CD4-positive, alpha-beta T cell (primary cell): ENCODE measurements around the gene COL5A1. TPM values are rescaled to one million over a fixed set of nuclear protein-coding genes. Genes with fewer than 3 reads are reported as not detected.

Source experiments
- ATAC-seq: fragments of 200-7000 bp; cut with Tn5 transposase; one replicate; pipeline ENCODE4 v1.10.0; 2022; ENCODE audit warnings: mild to moderate bottlenecking; ENCODE audit not compliant: poor library complexity
- CTCF ChIA-PET: fragments of 350-600 bp; sonication (Branson Sonifier 250); formaldehyde crosslinking; loops from one replicate; lab custom pipeline; 2021; ENCODE audit warnings: antibody characterized with exemption, inconsistent platforms; lab: Charles Lee
- POLR2A ChIA-PET: fragments of 350-600 bp; sonication (Branson Sonifier 250); formaldehyde crosslinking; loops from one replicate; lab custom pipeline; 2021; ENCODE audit warnings: antibody characterized with exemption, inconsistent platforms; lab: Charles Lee
- DNase-seq, 14 experiments: peaks; one replicate each; pipeline ENCODE4 v3.0.0-alpha.2; 2013 to 2020; ENCODE audit warnings: mixed read lengths in 2 of 14
- H3K27ac ChIP-seq, 2 donors: one replicate each; pipeline versions ENCODE4 v1.5.1 to v1.7.0; 2013; ENCODE audit warnings: low read length in 2 of 2, low read depth in 1 of 2, mild to moderate bottlenecking in 1 of 2
- H3K27me3 ChIP-seq, 2 experiments: 1 replicate in 1 of 2; 2 replicates in 1 of 2; pipeline versions ENCODE4 v1.6.1 to v1.7.0; 2013; ENCODE audit warnings: low read length in 2 of 2, control low read depth in 1 of 2, mild to moderate bottlenecking in 1 of 2, moderate library complexity in 1 of 2; ENCODE audit not compliant: insufficient read depth in 2 of 2, control insufficient read depth in 1 of 2
- H3K36me3 ChIP-seq: one replicate; pipeline ENCODE4 v1.6.1; 2013; ENCODE audit warnings: low read length, control low read depth; ENCODE audit not compliant: insufficient read depth
- H3K4me1 ChIP-seq: one replicate; pipeline ENCODE4 v1.6.1; 2013; ENCODE audit warnings: low read length, control low read depth; ENCODE audit not compliant: insufficient read depth
- H3K4me3 ChIP-seq: one replicate; pipeline ENCODE4 v1.5.1; 2013; ENCODE audit warnings: mild to moderate bottlenecking, low read length, moderate library complexity
- H3K9me3 ChIP-seq, 2 experiments: 1 replicate in 1 of 2; 2 replicates in 1 of 2; pipeline versions ENCODE4 v1.6.1 to v1.7.0; 2013; ENCODE audit warnings: low read length in 2 of 2, mild to moderate bottlenecking in 2 of 2, control low read depth in 1 of 2, moderate library complexity in 1 of 2; ENCODE audit not compliant: control insufficient read depth in 1 of 2, insufficient read depth in 1 of 2
- H3K27ac Mint-ChIP-seq: one replicate; pipeline ENCODE4 v1.8.0; 2020; ENCODE audit warnings: mixed read lengths
- H3K27me3 Mint-ChIP-seq: one replicate; pipeline ENCODE4 v1.8.0; 2021; ENCODE audit warnings: mixed read lengths
- H3K36me3 Mint-ChIP-seq: one replicate; pipeline ENCODE4 v1.8.0; 2021; ENCODE audit warnings: low read depth, mixed read lengths
- H3K4me1 Mint-ChIP-seq: one replicate; pipeline ENCODE4 v1.8.0; 2021; ENCODE audit warnings: low read depth, mixed read lengths
- H3K4me3 Mint-ChIP-seq: one replicate; pipeline ENCODE4 v1.8.0; 2020; ENCODE audit warnings: mild to moderate bottlenecking, mixed read lengths
- H3K9me3 Mint-ChIP-seq: one replicate; pipeline ENCODE4 v1.8.0; 2020; ENCODE audit warnings: mixed read lengths
- intact Hi-C, 2 experiments: fragments of 100-400 bp; cut with DNase I in 1 of 2; cut with micrococcal nuclease in 1 of 2; formaldehyde crosslinking; loops; one replicate each; pipeline versions ENCODE4 v1.15.1 to v1.9.0; 2023 to 2025; cut with DNase I, micrococcal nuclease
- total RNA-seq, 174 experiments: library from RNA in 2 of 174; stranded (reverse) in 2 of 174; gene quantifications; one replicate each; pipeline ENCODE4 v1.2.3 and lab custom pipeline; 2021 to 2026
- TF ChIP-seq, protein P1 (sequence below): fragments of 200-600 bp; IDR thresholded peaks from one replicate; pipeline ENCODE4 v1.8.0; 2022; ENCODE audit warnings: antibody characterized with exemption, mild to moderate bottlenecking

Gene COL5A1
- total RNA-seq, 2 experiments from 2014 or later: 0.41 to 0.50 TPM

DNA sequence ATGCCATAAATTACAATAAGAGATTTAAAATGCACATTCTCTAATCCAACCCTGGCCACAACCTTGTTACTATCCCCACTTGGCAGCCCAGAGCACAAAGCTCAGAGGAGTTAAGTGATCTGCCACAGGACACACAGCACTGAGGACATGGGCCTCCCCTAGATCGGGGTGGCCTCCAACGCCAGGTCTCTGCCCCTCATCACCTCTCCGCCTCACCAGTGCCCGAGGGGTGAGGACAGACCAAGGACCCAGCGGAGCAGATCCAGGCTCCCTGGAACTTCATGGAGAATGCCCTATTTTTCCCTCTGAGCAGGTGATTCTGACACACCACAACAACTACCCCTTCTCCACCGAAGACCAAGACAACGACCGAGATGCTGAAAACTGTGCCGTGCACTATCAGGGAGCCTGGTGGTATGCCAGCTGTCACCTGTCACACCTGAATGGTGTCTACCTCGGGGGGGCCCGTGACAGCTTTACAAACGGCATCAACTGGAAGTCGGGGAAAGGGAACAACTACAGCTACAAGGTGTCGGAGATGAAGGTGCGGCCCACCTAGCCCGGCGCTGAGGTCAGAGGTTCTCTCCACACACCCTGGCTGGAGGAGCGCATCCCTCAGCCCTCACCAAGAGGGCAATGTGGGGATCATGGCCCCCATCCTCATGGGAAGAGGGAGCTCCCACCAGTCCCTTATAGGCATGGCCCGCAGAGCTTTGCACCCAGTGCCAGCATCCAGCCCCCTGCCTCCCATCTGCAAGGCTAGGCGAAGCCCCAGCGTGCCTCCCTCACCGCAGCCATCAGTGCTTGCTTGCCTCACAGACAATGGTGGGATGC is 226.5 kb downstream of the COL5A1 start:
- H3K4me1 ChIP-seq: no peaks in the 10 kb centered on the region
- H3K27me3 ChIP-seq: no peaks in the 10 kb centered on the region
- DNase-seq: peak in 1 of 14 experiments; percentile 9
- Mint-ChIP-seq H3K9me3 (no peaks in the 10 kb centered on the region), H3K27ac (no peak overlapping the region), H3K4me1 (no peaks in the 10 kb centered on the region), H3K36me3 (no peaks in the 10 kb centered on the region), H3K4me3 (no peak overlapping the region), H3K27me3 (peaks cover 6% of the 10 kb centered on the region)
- no peak for ATAC-seq
- no peak overlapping the region for H3K27ac ChIP-seq
- H3K36me3 ChIP-seq: no peaks in the 10 kb centered on the region
- POLR2A ChIA-PET: no interaction called here
- no peak overlapping the region for H3K4me3 ChIP-seq
- peaks cover 0 to 42% of the 10 kb centered on the region in 2 experiments for H3K9me3 ChIP-seq
- CTCF ChIA-PET: no interaction called here
- TF ChIP-seq, protein P1, sequence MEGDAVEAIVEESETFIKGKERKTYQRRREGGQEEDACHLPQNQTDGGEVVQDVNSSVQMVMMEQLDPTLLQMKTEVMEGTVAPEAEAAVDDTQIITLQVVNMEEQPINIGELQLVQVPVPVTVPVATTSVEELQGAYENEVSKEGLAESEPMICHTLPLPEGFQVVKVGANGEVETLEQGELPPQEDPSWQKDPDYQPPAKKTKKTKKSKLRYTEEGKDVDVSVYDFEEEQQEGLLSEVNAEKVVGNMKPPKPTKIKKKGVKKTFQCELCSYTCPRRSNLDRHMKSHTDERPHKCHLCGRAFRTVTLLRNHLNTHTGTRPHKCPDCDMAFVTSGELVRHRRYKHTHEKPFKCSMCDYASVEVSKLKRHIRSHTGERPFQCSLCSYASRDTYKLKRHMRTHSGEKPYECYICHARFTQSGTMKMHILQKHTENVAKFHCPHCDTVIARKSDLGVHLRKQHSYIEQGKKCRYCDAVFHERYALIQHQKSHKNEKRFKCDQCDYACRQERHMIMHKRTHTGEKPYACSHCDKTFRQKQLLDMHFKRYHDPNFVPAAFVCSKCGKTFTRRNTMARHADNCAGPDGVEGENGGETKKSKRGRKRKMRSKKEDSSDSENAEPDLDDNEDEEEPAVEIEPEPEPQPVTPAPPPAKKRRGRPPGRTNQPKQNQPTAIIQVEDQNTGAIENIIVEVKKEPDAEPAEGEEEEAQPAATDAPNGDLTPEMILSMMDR: no peak
- intact Hi-C loops: no loop called here

DNA sequence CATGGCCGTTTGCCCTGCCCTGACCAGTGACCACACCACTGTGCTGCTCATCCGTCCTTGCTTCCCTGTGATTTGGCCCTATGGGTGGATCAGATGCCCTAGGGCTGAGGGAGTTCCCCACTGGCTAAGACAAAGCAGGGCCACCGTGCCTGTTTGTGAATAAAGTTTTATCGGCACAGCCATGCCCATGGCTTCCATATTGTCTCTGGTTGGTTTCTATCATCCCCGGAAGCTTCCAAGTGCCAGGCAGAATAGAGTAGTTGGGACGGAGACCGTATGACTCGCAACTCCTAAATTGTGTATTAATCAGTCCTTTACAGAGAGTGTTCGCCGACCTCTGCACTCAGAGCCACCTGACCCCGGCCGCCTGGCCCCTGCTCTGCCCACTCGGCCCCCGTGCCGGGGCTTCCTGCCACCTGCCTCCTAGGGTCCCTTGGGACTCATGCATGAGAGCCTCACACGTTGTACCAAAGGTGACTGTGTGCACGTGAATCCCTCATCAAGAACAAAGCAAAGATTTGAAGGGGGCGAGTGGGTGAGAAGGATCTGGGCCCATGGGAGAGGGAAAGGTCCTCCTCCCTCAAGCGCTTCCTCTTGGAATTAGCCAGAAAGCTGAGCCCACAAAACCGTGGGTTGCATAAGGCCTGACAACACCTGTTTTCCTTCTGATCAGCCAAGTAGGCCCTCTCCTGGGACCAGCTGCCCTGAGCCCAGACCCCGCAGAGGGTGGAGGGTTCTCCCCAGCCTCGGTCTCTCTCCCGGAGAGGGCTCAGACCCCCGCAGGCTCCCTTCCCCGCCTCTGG is 227.3 kb downstream of the COL5A1 start:
- Histone ChIP-seq H3K4me1 (no peaks in the 10 kb centered on the region), H3K27me3 (no peaks in the 10 kb centered on the region), H3K9me3 (peaks cover 0 to 38% of the 10 kb centered on the region in 2 experiments), H3K36me3 (no peaks in the 10 kb centered on the region), H3K4me3 (no peak overlapping the region), H3K27ac (no peak overlapping the region)
- TF ChIP-seq, protein P1: no peak
- ChIA-PET CTCF (no interaction called here), POLR2A (no interaction called here)
- Mint-ChIP-seq H3K9me3 (no peaks in the 10 kb centered on the region), H3K4me3 (no peak overlapping the region), H3K27me3 (peaks cover 6% of the 10 kb centered on the region), H3K4me1 (no peaks in the 10 kb centered on the region), H3K36me3 (no peaks in the 10 kb centered on the region), H3K27ac (no peak overlapping the region)
- intact Hi-C loops: no loop called here
- ATAC-seq: no peak
- DNase-seq: no peak

DNA sequence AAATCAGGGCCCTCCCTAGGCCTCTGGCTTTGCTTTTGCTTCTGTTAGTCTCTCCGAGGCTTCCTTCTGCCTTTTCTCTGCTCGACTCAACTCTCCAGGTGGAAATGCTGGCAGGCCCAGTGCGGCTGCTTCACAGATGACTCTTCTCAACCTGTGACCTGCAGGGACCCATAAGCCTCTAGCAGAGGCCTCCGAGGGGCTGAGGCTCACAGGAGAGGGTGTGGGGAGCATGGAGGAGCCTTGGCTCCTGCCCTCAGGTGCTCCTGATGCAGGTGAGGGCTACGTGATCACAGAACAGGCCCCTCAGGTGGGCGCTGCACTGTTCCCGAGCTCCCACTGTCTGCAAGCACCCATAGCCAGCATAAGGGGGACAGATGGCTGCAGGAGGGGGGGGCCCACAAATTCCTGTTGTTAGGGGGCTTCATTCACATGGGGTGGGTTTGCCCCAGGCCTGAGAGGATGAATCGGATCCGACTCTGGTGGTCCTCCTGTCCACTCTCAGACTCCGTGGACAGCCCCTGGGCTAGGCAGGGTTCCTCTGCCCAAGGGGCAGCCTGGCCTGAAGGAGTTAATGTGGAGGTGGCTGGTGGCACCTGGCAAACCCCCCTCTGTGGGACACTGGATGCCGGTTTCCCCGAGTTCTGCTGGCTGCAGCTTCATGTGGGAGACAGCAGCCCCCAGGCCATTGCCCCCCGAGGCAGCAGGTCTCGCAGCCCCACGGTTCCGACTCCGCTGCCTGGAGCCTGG is 228.1 kb downstream of the COL5A1 start:
- peaks cover 6% of the 10 kb centered on the region for H3K27me3 Mint-ChIP-seq

More for the DNA sequence above, 228.1 kb downstream of the COL5A1 start:
- Histone ChIP-seq H3K27me3 (no peaks in the 10 kb centered on the region), H3K4me1 (no peaks in the 10 kb centered on the region), H3K27ac (no peak overlapping the region), H3K36me3 (no peaks in the 10 kb centered on the region), H3K9me3 (peaks cover 0 to 31% of the 10 kb centered on the region in 2 experiments), H3K4me3 (no peak overlapping the region)
- DNase-seq (peak in 1 of 14 experiments; percentile 5), ATAC-seq (no peak)
- intact Hi-C loops: no loop called here
- TF ChIP-seq, protein P1: no peak
- Mint-ChIP-seq H3K4me3 (no peak overlapping the region), H3K27ac (no peak overlapping the region), H3K36me3 (no peaks in the 10 kb centered on the region), H3K9me3 (no peaks in the 10 kb centered on the region), H3K4me1 (no peaks in the 10 kb centered on the region)
- ChIA-PET POLR2A (no interaction called here), CTCF (no interaction called here)
